Neural cell (in vitro differentiated cells): ENCODE measurements around the gene KCTD11.

Source experiments
- CTCF ChIP-seq: fragments of 450-650 bp; IDR thresholded peaks from 2 replicates; pipeline ENCODE4 v1.5.1; 2014; ENCODE audit warnings: antibody characterized with exemption, mild to moderate bottlenecking, moderate library complexity; ENCODE audit not compliant: poor library complexity, severe bottlenecking
- EP300 ChIP-seq: fragments of 450-650 bp; conservative IDR thresholded peaks from 2 replicates; pipeline ENCODE4 v1.6.1; 2014; ENCODE audit warnings: antibody characterized with exemption, mild to moderate bottlenecking, moderate library complexity; ENCODE audit not compliant: poor library complexity, severe bottlenecking
- SMC3 ChIP-seq: fragments of 450-650 bp; conservative IDR thresholded peaks from 2 replicates; pipeline ENCODE4 v1.6.1; 2014; ENCODE audit warnings: antibody characterized with exemption, mild to moderate bottlenecking, moderate library complexity; ENCODE audit not compliant: poor library complexity

GRCh38 chr17:7307686-7308624 lies 44.0 kb upstream of the KCTD11 start:
- TF ChIP-seq SMC3 (no peak), CTCF (no peak), EP300 (peak; percentile 42)
